ENCODE results near the gene MAD1L1.

Gene MAD1L1

GRCh38 chr7:2241580-2242540 lies 9.1 kb upstream of the MAD1L1 start, which contains the start of the genes MRM2 and NUDT1:
Gene MRM2, minus strand, starts transcription at chr7:2242205. Its CDS starts 36 bp downstream, at chr7:2242169.
Gene NUDT1, plus strand, starts transcription at chr7:2242226. Its CDS starts 2,349 bp downstream, at chr7:2244575.
- peak; percentile 81 for DNase-seq (ENCODE audit: low spot score)

GRCh38 chr7:2239242-2239641 lies 6.5 kb upstream of the MAD1L1 start:
- DNase-seq (ENCODE audit: low spot score), result no peak

- DNase-seq (ENCODE audit: low spot score), result peak; percentile 94
These were observed 4.4 kb upstream of the MAD1L1 start for GRCh38 chr7:2237109-2237602.

- DNase-seq (ENCODE audit: low spot score), result no peak
These were observed 1.2 kb upstream of the MAD1L1 start for GRCh38 chr7:2233926-2234325.

GRCh38 chr7:2231992-2232765 lies 566 bp downstream of the MAD1L1 start:
- DNase-seq (ENCODE audit: low spot score), result peak; percentile 69

- DNase-seq (ENCODE audit: low spot score), result no peak
These were observed 1.9 kb downstream of the MAD1L1 start for GRCh38 chr7:2230882-2231281.

- DNase-seq (ENCODE audit: low spot score), result no peak
These were observed 2.5 kb downstream of the MAD1L1 start for GRCh38 chr7:2230226-2230625.

GRCh38 chr7:2229467-2229866 lies 3.3 kb downstream of the MAD1L1 start:
- DNase-seq (ENCODE audit: low spot score), result no peak

- DNase-seq (ENCODE audit: low spot score), result no peak
These were observed 3.8 kb downstream of the MAD1L1 start for GRCh38 chr7:2228921-2229320.

- DNase-seq (ENCODE audit: low spot score), result no peak
These were observed 5.0 kb downstream of the MAD1L1 start for GRCh38 chr7:2227699-2228098.

- DNase-seq (ENCODE audit: low spot score), result no peak
These were observed 6.9 kb downstream of the MAD1L1 start for GRCh38 chr7:2225830-2226229.

GRCh38 chr7:2225336-2225735 lies 7.4 kb downstream of the MAD1L1 start:
- DNase-seq (ENCODE audit: low spot score), result no peak

- no peak for DNase-seq (ENCODE audit: low spot score)
These were observed 7.8 kb downstream of the MAD1L1 start for GRCh38 chr7:2224934-2225333.

GRCh38 chr7:2224491-2224928 lies 8.2 kb downstream of the MAD1L1 start:
- no peak for DNase-seq (ENCODE audit: low spot score)

- DNase-seq (ENCODE audit: low spot score), result no peak
These were observed 9.4 kb downstream of the MAD1L1 start for GRCh38 chr7:2223321-2223720.

GRCh38 chr7:2222516-2222915 lies 10.2 kb downstream of the MAD1L1 start:
- DNase-seq (ENCODE audit: low spot score), result no peak

- no peak for DNase-seq (ENCODE audit: low spot score)
These were observed 11.8 kb downstream of the MAD1L1 start for GRCh38 chr7:2220954-2221353.

GRCh38 chr7:2220506-2220905 lies 12.2 kb downstream of the MAD1L1 start:
- DNase-seq (ENCODE audit: low spot score), result no peak

- no peak for DNase-seq (ENCODE audit: low spot score)
These were observed 12.7 kb downstream of the MAD1L1 start for GRCh38 chr7:2220030-2220429.

- no peak for DNase-seq (ENCODE audit: low spot score)
These were observed 13.1 kb downstream of the MAD1L1 start for GRCh38 chr7:2219606-2220005.

GRCh38 chr7:2219136-2219535 lies 13.6 kb downstream of the MAD1L1 start:
- DNase-seq (ENCODE audit: low spot score), result no peak

- no peak for DNase-seq (ENCODE audit: low spot score)
These were observed 14.3 kb downstream of the MAD1L1 start for GRCh38 chr7:2218444-2218785.
